NCI-H69 (cell line): ENCODE results near the gene LMTK3.
"Not testable (repeated sequence)": the region's sequence is repeated elsewhere in the genome, so short reads cannot be mapped to it uniquely, and the experiment has no call there.

Experiments used
- DNase-seq: peaks from one replicate; lab custom pipeline; 2025; lab: John Stamatoyannopoulos, UW

Gene LMTK3

DNA sequence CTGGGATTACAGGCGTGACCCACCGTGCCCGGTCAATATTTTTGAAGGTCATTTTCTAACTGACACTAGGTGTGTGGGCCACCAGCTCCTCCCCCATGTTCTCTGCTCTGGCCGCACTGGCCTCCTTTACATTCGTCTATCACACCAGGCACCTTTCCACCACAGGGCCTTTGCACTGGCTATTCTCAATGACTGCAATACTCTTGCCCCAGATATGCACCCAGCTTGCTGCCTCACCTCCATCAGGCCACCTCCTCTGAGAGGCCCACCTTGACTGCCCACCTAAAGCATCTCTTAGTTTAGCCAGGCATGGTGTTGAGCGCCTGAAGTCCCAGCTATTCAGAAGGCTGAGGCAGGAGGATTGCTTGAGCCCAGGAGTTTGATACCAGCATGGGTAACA lies 30.2 kb upstream of the LMTK3 start:
- DNase-seq, result no peak

DNA sequence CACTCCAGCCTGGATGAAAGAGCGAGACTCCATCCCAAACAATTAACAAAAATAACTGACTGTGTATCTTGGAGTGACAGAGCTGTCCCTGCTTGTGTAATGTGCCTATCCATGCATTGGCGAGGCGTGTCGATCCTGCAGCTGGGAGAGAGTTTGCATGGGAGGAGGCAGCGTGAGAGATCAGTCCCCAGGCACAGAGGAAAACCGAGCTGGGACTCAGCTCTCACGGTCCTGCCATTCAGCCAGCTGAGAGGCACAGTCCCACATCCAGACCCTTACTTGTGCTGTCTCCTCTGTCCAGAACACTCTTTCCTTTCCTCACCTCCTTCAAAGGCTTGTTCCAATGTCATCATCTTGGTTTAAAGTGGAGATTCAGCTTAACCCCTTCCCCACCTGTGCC lies 28.5 kb upstream of the LMTK3 start:
- peak; percentile 67 for DNase-seq

DNA sequence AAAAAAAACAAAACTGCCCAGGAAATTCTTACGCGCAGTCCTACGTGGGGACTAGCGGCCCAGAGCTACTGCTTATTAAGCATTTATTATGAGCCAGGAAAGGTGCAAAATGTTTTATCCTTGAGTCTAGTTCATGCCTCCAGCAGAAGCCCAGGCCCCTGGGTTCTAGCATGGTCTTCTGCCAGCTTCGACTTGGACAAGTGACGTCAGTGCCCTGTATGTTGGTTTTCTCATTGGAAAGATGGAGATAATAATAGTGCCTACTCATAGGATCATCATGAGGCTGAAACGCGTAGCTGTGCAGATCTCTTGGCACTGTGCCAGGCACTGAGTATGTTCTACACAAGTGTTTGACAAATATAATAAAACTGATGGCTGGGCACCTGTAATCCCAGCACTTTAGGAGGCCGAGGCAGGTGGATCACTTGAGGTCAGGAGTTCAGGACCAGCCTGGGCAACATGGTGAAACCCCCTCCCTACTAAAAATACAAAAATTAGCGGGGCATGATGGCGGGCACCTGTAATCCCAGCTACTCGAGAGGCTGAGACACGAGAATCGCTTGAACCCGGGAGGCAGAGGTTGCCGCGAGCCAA lies 28.0 kb upstream of the LMTK3 start:
- DNase-seq, result peak; percentile 96

DNA sequence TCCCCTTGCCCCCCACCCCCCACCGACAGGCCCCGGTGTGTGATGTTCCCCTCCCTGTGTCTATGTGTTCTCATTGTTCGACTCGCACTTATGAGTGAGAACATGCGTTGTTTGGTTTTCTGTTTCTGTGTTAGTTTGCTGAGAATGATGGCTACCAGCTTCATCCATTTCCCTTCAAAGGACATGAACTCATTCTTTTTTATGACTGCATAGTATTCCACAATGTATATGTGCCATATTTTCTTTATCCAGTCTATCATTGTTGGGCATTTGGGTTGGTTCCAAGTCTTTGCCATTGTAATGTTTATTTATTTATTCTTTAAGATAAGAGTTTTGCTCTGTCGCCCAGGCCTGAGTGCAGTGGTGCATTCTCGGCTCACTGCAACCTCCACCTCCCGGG lies 26.4 kb upstream of the LMTK3 start:
- DNase-seq, result not testable (repeated sequence)

DNA sequence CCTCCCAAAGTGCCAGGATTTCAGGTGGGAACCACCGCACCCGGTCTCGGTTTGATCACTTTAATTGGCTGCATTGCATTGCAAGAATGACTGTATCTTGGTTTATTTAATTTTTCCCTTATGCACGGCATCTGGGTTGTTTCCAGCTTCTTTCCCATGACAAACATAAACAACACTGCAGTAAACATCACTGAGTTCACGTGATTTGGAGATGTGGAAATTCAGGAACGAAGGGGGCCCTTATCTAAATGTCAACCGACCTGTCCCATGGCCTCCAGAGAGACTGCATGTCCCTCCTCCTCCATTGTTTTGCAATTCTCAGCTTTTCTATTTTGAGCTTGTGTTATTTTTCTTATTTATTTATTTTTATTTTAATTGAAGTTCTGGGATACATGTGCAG lies 25.9 kb upstream of the LMTK3 start:
- DNase-seq, result no peak

DNA sequence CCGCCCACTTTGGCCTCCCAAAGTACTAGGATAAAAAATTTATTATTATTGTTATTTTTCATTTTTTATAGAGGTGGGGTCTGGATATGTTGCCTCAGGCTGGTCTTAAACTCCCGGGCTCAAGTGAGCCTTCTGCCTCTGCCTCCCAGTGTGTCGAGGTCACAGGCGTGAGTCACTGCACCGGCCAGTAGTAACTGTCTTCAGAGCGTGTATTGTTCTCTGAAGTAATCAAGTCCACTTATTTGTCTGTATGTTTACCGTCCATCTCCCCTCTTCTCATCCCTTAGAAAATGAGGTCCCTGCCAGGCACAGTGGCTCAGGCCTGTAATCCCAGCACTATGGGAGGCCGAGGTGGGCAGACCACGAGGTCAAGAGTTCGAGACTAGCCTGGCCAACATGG lies 22.1 kb upstream of the LMTK3 start:
- no peak for DNase-seq

DNA sequence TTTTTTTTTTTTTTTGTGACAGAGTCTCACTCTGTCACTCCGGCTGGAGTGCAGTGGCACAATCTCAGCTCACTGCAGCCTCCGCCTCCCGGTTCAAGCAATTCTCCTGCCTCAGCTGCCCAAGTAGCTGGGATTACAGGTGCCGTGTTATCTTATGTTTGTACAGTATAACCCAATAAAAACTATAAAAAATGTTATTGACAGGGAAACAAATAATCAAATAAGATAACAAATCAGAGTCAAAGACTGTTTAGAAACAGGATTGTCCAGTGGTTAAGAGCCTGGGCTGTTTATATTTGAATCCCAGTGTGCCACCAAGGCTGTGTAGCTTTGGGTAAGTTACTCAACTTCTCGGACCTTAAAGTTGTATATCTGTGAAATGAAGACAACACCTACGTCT lies 19.1 kb upstream of the LMTK3 start:
- DNase-seq, result no peak

DNA sequence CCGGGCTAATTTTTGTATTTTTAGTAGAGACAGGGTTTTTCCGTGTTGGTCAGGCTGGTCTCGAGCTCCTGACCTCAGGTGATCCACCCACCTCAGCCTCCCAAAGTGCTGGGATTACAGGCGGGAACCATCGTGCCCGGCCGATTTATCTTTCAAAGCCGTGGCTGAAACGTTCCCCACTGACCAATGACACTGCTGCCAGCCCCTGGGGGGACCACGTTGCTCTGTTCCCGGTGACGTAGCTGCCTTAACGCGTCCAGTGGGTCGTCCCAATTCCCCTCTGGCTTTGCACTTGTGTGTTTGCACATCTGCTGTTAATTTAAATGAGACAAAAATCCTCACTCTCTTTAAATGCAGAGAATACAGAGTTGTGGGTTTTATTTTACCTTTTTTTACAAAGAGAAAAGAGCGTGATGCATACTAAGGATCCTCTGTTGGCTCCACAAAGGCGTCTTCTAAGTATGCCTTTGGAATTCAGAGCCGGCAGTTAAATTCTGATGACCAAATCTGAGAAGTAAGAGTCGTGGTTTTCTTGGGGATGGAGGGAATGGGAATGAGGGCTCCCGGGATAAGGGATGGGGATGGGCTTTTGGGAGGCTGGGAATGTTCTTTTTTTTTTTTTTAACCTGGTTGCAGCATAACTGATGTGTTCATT lies 18.6 kb upstream of the LMTK3 start:
- peak; percentile 49 for DNase-seq

DNA sequence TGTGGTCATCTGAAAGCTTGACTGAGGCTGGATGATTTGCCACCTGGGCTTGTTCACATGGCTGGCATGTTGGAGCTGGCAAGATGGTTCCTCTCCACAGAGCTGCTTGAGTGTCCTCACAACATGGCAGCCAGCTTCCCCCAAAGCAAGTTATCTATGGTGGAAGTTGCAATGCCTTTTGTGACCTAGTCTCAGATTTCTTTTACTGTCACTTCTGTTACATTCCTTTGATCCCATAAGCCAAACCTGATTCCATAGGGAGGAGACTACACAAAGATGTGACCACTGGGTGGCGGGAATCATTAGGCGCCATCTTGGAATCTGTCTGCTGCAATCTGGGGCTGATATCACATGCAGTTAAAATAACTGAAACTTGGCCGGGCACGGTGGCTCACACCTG lies 17.5 kb upstream of the LMTK3 start:
- no peak for DNase-seq

DNA sequence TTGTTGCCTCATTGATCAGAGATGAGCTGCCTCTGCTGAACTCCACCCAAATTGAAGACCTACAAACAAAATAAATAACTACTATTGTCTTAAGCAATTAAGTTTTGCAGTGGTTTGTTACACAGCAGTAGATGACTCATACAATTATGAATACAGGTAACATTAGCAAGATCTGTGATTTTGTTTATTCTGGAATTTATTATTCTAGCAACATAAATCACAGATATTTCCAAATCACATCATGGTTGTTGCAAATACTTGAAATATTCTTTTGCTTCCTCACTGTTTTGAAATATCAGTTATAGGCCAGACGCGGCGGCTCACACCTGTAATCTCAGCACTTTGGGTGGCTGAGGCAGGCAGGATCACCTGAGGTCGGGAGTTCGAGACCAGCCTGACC lies 13.1 kb upstream of the LMTK3 start:
- no peak for DNase-seq

DNA sequence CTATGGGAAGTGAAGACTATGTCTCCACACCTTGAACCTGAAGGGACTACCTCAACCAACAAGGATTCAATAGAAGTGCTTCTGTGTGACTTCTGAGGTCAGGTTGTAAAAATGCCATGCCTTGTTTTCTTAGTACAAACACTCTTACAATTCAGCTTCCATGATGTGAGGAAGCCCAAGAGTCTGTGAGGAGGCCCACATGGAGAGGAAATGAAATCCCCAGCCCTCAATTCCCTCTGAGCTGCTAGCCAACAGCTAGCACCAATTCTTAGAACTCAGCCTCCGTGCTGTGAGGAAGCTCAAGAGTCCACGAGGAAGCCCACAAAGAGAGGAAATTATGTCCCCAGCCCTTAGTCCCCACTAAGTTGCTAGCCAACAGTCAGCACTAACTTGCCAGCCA lies 12.6 kb upstream of the LMTK3 start:
- no peak for DNase-seq

DNA sequence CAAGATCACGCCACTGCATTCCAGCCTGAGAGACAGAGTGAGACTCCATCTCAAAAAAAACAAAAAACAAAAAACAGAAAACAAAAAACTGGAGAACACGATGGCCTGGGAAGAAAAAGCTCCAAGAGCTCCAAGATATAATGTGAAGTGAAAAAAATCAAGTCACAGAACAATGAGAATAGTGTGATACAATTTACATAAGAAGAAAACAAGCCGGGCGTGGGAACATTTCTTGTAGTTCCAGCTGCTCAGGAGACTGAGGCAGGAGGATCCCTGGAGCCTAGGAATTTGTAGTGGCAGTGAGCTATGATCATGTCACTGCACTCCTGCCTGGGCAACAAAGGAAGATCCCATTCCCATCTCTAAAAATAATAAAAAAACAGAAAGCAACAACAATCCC lies 8.5 kb upstream of the LMTK3 start:
- DNase-seq, result no peak

DNA sequence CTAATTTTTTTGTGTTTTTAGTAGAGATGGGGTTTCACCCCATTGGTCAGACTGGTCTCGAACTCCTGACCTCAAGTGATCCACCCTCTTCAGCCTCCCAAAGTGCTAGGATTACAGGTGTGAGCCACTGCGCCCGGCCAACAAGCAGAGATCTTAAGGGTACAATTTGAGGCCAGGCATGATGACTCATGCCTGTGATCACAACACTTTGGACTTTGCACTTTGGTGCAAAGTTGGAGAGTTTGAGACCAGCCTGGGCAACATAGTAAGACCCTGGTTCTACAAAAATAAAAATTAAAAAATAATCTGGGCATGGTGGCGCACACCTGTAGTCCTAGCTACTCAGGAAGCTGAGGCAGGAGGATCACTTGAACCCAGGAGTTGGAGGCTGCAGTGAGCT lies 7.8 kb upstream of the LMTK3 start:
- not testable (repeated sequence) for DNase-seq

DNA sequence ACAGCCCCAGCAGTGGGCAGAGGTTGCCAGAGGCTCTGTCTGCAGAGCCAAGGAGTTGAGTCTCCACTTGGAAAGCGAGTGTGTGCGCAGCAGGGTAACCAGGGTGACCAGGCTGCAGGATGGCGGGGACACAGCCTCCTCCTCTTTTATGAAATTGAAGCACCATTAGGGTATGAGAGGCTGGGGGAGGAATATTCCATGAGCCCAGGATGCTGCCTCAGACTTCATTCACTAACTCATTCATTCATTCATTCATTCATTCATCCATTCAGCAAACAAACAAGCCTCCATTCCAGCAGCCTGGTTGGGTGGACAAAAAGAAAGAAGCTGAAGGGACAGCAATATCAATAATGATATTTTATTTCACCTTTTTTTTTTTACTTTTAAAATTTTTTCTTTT lies 6.6 kb upstream of the LMTK3 start:
- peak; percentile 29 for DNase-seq

DNA sequence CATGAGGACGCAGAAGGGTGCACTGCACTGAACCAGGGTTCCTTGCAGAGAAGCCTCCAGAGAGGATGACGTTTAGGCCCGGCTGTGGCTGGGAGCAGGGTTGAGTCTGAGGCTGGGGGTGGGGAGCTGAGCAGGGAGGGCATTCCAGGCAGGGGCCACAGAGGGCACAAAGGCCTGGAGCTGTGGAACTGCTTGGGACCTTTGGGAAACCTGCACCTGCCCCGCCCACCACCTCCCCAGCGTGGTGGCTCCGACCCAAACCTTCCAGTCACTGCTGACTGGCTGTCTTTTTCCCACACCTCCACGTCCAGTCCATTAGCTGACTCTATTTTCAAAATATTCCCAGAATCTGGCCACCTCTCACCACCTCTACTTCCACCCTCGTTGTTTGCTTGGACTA lies 4.9 kb upstream of the LMTK3 start:
- DNase-seq, result no peak

DNA sequence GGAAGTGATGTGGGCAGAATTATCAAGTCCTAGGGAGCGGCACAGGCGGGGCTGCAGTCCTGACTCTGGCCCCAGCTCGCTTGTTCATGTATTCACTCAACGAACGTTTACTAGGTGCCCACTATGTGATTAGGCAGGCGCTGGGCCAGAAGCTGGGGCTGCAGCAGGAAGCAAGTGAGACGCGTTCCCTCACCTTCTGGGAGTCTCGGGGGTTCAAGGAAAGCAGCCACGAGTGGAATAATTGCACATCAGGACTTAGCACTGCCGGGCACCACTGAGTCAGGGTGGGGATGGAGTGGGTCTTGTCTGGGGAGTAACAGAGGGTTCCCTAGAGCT lies 2.5 kb upstream of the LMTK3 start:
- no peak for DNase-seq

DNA sequence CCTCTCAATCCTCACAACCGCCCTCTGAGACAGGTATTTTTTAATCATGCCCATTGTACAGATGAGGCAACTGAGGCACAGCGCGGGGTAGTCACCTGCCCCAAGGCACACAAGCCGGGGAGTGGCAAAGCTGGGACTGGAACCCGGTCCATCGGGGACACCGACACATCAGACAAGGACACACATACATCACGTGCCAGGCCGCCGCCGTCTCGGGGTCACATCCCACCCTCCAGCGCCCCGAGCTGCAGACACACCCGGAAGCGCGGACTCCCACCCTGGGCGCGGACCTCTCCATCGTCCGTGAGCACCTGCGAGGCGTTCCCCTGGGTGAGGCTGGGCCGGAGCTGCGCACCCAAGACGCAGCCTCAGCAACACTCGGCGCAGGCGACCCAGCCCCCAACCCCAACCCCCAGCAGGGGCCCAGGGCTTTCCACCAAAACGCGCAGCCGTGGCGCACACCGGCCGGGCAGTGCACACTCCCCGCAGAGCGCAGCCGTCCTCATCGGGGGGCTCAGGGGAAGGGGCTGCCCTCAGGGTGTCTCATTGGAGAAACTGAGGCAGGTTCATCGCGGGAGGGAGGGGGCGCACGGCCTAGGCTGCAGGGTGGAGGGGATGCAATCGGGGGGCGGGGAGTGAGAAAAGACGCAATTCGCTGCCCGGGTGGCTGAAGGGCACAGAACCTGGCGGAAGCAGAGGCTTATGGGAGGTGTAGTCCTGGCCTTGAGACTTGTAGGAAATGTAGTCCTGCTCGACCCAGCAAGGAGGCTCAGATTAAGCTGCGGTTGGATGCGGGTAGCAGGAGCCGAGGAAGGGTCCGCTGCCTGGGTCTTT lies 1.9 kb upstream of the LMTK3 start:
- peak; percentile 91 for DNase-seq

DNA sequence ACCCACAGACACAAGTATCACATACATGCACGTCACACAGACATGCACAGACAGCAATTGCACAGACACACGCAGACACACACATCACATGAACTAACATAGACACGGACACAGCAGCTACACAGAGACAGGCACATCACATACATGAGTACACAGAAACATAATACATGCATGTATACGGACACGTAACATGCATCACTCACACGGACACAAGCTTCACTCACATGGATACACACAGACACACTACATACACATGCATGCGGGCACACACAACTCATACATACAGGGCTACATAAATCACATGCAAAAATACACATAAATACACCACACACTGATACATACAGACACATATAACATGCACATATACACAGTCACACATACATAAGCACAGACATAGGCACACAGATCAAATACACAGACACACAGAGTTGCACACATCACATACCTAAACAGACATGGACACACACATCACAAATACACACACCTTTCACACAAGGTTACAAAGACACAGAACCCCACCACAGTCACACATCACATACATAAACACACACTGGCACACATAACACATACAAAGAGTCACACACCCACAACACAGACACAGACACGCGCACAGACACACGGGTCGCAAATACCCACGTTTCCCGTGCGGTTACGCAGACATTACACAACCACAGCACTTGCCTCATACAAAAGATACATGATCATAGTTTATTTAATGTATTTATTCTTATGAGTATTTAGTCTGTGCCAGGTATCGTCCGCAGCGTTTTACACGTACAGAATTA lies 1.1 kb upstream of the LMTK3 start:
- DNase-seq, result no peak

DNA sequence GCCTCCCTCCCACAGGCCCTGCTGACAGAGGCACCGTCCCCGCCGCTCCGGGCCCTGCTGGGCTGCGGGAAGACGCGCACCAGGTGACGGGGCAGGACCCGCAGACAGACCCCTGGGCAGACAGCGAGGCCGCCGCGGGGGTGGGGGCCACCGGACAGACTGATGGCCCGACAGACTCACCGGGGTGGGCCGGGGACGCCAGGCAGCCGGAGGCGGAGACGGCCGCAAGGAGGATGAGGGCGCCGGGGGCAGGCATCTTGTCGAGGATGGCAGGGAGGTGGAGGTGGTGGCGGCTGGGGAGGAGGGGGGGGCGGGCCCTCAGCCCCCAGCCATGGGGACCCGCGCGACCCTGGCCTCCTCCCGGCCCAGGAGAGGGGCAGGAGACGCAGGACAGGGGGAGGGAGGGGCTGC lies 309 bp downstream of the LMTK3 start:
- DNase-seq, result no peak

DNA sequence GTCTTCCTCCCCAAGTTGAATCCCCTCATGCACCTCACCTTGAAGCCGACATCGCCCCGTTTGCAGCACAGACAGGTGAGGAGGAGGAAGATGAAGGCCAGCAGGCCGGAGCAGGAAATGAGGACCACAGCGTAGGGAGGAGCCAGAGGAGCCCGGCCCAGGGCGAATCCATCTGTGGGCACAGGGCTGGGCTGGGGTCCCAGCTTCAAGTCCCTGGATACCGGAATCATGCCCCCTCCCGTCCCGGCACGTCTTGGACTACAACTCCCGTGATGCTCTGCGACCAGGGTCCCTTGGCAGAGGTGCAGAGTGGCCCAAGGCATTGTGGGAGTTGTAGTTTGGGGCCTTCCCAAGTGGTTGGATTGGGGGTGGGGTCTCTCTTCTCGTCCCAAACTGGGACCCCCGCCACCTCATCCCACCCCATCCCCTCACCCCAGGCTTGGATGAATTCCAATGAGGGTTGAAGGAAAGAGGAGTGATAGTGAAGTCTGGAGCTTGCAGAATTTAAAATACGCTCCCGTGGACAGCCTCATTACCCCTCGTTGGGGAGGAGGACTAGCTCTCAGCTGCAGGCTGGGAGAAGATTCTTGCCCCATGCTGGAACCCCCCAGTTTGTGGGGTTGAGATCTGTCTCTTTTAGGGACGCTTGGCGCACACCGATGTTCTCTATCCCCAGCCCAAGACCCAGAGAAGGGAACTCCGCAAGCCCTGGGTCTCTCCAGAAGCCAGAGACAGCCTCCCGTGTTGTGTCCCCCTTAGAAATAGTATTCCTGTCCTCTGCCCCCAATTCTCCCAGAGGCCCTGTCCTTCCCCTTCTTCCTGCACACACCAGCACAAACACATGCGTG lies 990 bp downstream of the LMTK3 start:
- peak; percentile 67 for DNase-seq

DNA sequence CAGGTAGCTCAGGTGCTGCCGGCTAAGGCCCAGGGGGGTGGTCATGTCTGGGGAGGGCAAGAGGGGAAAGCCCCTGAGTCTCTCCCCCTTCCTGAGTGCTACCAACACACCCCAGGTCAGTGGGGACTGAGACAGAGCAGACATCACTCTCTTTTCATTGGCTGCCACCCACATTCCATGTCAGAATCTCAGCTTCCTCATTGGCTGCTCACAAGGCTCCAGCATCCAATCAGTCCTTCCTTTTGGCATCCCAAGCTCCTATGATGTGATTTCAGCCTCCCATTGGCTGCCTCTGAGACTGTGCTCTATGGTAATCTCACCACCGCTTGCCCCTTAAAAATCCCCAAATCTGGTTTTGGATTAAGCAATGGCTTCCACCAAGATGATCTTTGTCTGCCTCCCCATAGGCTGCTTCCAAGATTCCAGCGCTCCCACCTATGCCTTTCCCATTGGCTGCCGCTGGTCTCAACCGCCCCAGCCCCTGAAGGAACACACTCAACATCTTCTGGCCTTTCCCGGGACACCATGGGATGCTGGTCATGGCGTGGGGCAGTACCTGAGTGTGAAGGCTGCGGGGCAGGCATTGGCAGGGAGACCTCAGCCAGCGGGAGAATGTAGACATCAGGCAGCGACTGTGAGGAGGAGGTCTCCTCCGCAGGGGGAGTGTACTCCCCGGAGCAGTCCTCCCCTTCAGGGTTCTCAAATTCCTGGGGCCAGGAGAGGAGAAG lies 2.0 kb downstream of the LMTK3 start:
- DNase-seq, result peak; percentile 53
